HTR-8/SVneo (cell line): ENCODE measurements around the gene SLC39A7.

Experiments
- DNase-seq: peaks from one replicate; pipeline ENCODE4 v3.0.0; 2011; ENCODE audit warnings: low spot score, mixed read lengths; ENCODE audit not compliant: insufficient read length
- FAIRE-seq: peaks from 2 replicates; lab custom pipeline; 2011; peaks lifted over from hg19 to GRCh38; lab: Jason Lieb, UNC

Gene SLC39A7

GRCh38 chr6:33187809-33188208 lies 12.9 kb upstream of the SLC39A7 start:
- no peak for FAIRE-seq
- no peak for DNase-seq

GRCh38 chr6:33189164-33189563 lies 11.5 kb upstream of the SLC39A7 start:
- no peak for DNase-seq
- FAIRE-seq, result no peak

GRCh38 chr6:33189625-33190448 lies 10.8 kb upstream of the SLC39A7 start:
- FAIRE-seq, result no peak
- no peak for DNase-seq

GRCh38 chr6:33190504-33191107 lies 10.1 kb upstream of the SLC39A7 start:
- FAIRE-seq (no peak), DNase-seq (no peak)

- no peak for DNase-seq
- FAIRE-seq, result peak; percentile 73
Measured at GRCh38 chr6:33191383-33192104, 9.1 kb upstream of the SLC39A7 start.

GRCh38 chr6:33192105-33192646 lies 8.5 kb upstream of the SLC39A7 start, which contains the start of gene COL11A2:
Gene COL11A2, minus strand, starts transcription at chr6:33192467. Its CDS starts 227 bp downstream, at chr6:33192240.
- FAIRE-seq (no peak), DNase-seq (no peak)

GRCh38 chr6:33192671-33193602 lies 7.7 kb upstream of the SLC39A7 start:
- no peak for FAIRE-seq

GRCh38 chr6:33193619-33194018 lies 7.0 kb upstream of the SLC39A7 start:
- FAIRE-seq (no peak), DNase-seq (no peak)

More at GRCh38 chr6:33192671-33193602, 7.7 kb upstream of the SLC39A7 start:
- DNase-seq, result no peak

GRCh38 chr6:33194431-33194979 lies 6.2 kb upstream of the SLC39A7 start:
- no peak for FAIRE-seq
- DNase-seq, result no peak

- no peak for FAIRE-seq
- no peak for DNase-seq
Measured at GRCh38 chr6:33195304-33196165, 5.1 kb upstream of the SLC39A7 start.

- DNase-seq (peak; percentile 61), FAIRE-seq (no peak)
Measured at GRCh38 chr6:33197431-33198048, 3.1 kb upstream of the SLC39A7 start.

GRCh38 chr6:33198159-33198852 lies 2.4 kb upstream of the SLC39A7 start:
- FAIRE-seq (no peak), DNase-seq (no peak)

- FAIRE-seq (no peak), DNase-seq (no peak)
Measured at GRCh38 chr6:33198853-33199436, 1.7 kb upstream of the SLC39A7 start.

GRCh38 chr6:33199687-33200218 lies 914 bp upstream of the SLC39A7 start:
- DNase-seq, result peak; percentile 74
- no peak for FAIRE-seq

- DNase-seq (no peak), FAIRE-seq (no peak)
Measured at GRCh38 chr6:33201147-33201545, 479 bp downstream of the SLC39A7 start.

- no peak for FAIRE-seq
Measured at GRCh38 chr6:33201935-33202334, 1.3 kb downstream of the SLC39A7 start.

GRCh38 chr6:33202799-33203198 lies 2.1 kb downstream of the SLC39A7 start:
- FAIRE-seq (no peak), DNase-seq (no peak)

More at GRCh38 chr6:33201935-33202334, 1.3 kb downstream of the SLC39A7 start:
- no peak for DNase-seq
